Placental epithelial cell (primary cell): ENCODE measurements around the gene ARV1. TPM values are rescaled to one million over a fixed set of nuclear protein-coding genes. Genes with fewer than 3 reads are reported as not detected.

Experiments used
- total RNA-seq: library from RNA; depleted of rRNA; stranded (reverse); fragments of >200 nt; gene quantifications from 2 replicates; pipeline ENCODE4 v1.2.3, GENCODE V29; 2012

ARV1 gene
- total RNA-seq: 8.6 and 9.0 TPM in 2 replicates

GRCh38 chr1:230978491-230979388, at the start of gene ARV1, which contains the start of gene TTC13:
TSS of gene ARV1 (plus strand) at chr1:230979094. CDS start at chr1:230979106, 12 bp downstream.
TSS of gene TTC13 (minus strand) at chr1:230978861. CDS start at chr1:230978830, 31 bp downstream.

GRCh38 chr1:231040019-231040799, 61.3 kb downstream of the ARV1 start, which contains the start of gene FAM89A:
TSS of gene FAM89A (minus strand) at chr1:231040254. CDS start at chr1:231040211, 43 bp downstream.

Other genes starting within 250 kb of the ARV1 start
- gene CAPN9, start 231.7 kb upstream of the ARV1 start, total RNA-seq: 0.39 TPM in 1 of 2 replicates, not detected in the other
- gene C1orf198, start 110.6 kb upstream of the ARV1 start, total RNA-seq: 19.2 and 29.8 TPM in 2 replicates
- gene TTC13, start 233 bp upstream of the ARV1 start, total RNA-seq: 4.7 and 5.6 TPM in 2 replicates
- 5.1 and 6.7 TPM in 2 replicates for gene FAM89A, start 61.2 kb downstream of the ARV1 start, total RNA-seq
- gene TRIM67, start 183.0 kb downstream of the ARV1 start, total RNA-seq: not detected in 2 replicates